NT2/D1 (cell line): ENCODE results near the gene DPEP1.

ENCODE experiments used
- YY1 ChIP-seq: IDR thresholded peaks from 2 replicates; pipeline ENCODE4 v1.6.1; 2011; ENCODE audit not compliant: insufficient read length, insufficient read depth
- ZNF274 ChIP-seq: IDR thresholded peaks from 2 replicates; pipeline ENCODE4 v1.6.1; 2011; ENCODE audit warnings: mild to moderate bottlenecking, low read depth, low read length

- TF ChIP-seq YY1 (no peak), ZNF274 (no peak)
Measured at GRCh38 chr16:89641458-89642119, 28.1 kb downstream of the DPEP1 start.
